ENCODE results near the gene MRPS27.

DNA sequence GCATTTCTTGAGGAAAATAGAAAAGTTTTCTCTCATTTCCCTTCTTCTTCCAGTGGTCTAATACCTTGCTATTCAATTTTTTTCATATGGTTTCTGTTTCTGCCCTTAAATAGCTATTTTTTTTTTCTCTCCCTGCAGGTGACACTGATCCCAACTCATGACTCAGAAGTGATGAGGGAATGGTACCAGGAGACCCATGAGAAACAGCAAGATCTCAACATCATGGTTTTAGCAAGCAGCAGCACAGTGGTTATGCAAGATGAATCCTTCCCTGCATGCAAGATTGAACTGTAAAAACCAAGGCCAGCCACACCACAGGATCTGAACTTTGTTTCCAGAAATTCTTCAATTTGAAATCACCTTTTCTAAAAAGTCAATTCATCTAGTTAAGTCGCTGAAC, 115.1 kb downstream of the MRPS27 start:
- no peak for TF ChIP-seq POLR2A (IDR thresholded peaks at IDR 0.05; ENCODE audit: low read length)
- TF ChIP-seq GATA1 (IDR thresholded peaks at IDR 0.05; ENCODE audit: low read depth, low read length) = no peak
